ENCODE data around the gene ITPKC. TPM values are rescaled to one million over a fixed set of nuclear protein-coding genes. Genes with fewer than 3 reads are reported as not detected.

Gene ITPKC
- total RNA-seq, 5 donors from 2014 or later (not counting 1 experiment from before 2014, with no cell fraction given), result 5.9 to 11.8 (median 9.3) TPM

Other genes with a start within 250 kb of the ITPKC start
- 100 to 1,000 TPM; 117 to 153 (median 142) TPM for gene SHKBP1, start 140.2 kb upstream of the ITPKC start, total RNA-seq
- 100 to 1,000 TPM in 4 of 5 donors, 10 to 100 TPM in 1; 90.9 to 215 (median 160) TPM for gene LTBP4, start 115.7 kb upstream of the ITPKC start, total RNA-seq
- 10 to 100 TPM in 3 of 5 donors, 1 to 10 TPM in 2; 7.1 to 19.0 (median 13.1) TPM for gene NUMBL, start 26.5 kb upstream of the ITPKC start, total RNA-seq
- 10 to 100 TPM; 30.8 to 60.1 (median 53.9) TPM for gene COQ8B, start 226 bp upstream of the ITPKC start, total RNA-seq
- 1 to 10 TPM; 4.7 to 8.3 (median 6.8) TPM for gene ACTMAP, start 33.4 kb downstream of the ITPKC start, total RNA-seq
- 100 to 1,000 TPM in 1 of 5 donors, 10 to 100 TPM in 4; 65.2 to 101 (median 79.1) TPM for gene SNRPA, start 34.1 kb downstream of the ITPKC start, total RNA-seq
- gene MIA, start 58.4 kb downstream of the ITPKC start, total RNA-seq, result 1 to 10 TPM in 4 of 5 donors, not detected in 1; 1.5 to 5.2 (median 4.1) TPM
- gene RAB4B, start 61.1 kb downstream of the ITPKC start, total RNA-seq, result 10 to 100 TPM; 42.4 to 77.9 (median 63.2) TPM
- 100 to 1,000 TPM; 150 to 234 (median 224) TPM for gene EGLN2, start 82.1 kb downstream of the ITPKC start, total RNA-seq
- 1 to 10 TPM in 1 of 5 donors, under 1 TPM in 2, not detected in 2; 0.59 to 1.1 (median 0.66) TPM for gene CYP2A6, start 133.3 kb downstream of the ITPKC start, total RNA-seq
- not detected for gene CYP2A7, start 165.1 kb downstream of the ITPKC start, total RNA-seq